HEK293 (cell line): ENCODE results near the gene RBBP5.

Experiments used
- GLI4 ChIP-seq: fragments of 450-650 bp; formaldehyde crosslinking; IDR thresholded peaks from 2 replicates; pipeline ENCODE4 v1.5.1; 2016; ENCODE audit warnings: missing biosample characterization, missing genetic modification characterization
- ZEB2 ChIP-seq: fragments of 450-650 bp; formaldehyde crosslinking; IDR thresholded peaks from 2 replicates; pipeline ENCODE4 v1.5.1; 2016; ENCODE audit warnings: missing biosample characterization, missing genetic modification characterization
- ZNF707 ChIP-seq: fragments of 450-650 bp; formaldehyde crosslinking; IDR thresholded peaks from 2 replicates; pipeline ENCODE4 v1.5.1; 2016; ENCODE audit warnings: missing biosample characterization, missing genetic modification characterization
- ZNF76 ChIP-seq: fragments of 450-650 bp; formaldehyde crosslinking; IDR thresholded peaks from 2 replicates; pipeline ENCODE4; 2016; ENCODE audit warnings: low read depth, missing biosample characterization, missing genetic modification characterization, borderline replicate concordance
- TF ChIP-seq, protein P1 (sequence below): fragments of 450-650 bp; formaldehyde crosslinking; IDR thresholded peaks from 2 replicates; pipeline ENCODE4 v1.5.1; 2016; ENCODE audit warnings: missing biosample characterization, missing genetic modification characterization
- TF ChIP-seq, protein P2 (sequence below): fragments of 450-650 bp; formaldehyde crosslinking; optimal IDR thresholded peaks from 2 replicates; pipeline ENCODE3; 2016; ENCODE audit warnings: missing biosample characterization, mild to moderate bottlenecking, missing genetic modification characterization
- TF ChIP-seq, protein P3 (sequence below): fragments of 450-650 bp; IDR thresholded peaks from 2 replicates; pipeline ENCODE4 v1.5.1; 2018; ENCODE audit warnings: missing biosample characterization, mild to moderate bottlenecking, missing genetic modification characterization

DNA sequence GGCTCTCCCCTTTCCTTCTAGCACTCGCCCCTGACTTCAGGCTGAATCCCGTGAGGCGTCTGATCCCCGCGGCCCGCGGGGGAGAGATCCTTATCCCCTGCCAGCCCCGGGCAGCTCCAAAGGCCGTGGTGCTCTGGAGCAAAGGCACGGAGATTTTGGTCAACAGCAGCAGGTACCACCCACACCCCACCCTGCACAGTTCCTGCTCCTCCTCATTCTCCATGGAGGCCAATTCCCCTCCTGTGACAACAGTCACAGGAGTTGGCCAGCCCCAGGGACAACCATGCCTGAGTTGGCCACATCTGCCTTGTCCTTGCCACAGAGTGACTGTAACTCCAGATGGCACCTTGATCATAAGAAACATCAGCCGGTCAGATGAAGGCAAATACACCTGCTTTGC, 57.5 kb downstream of the RBBP5 start:
- TF ChIP-seq, protein P1, sequence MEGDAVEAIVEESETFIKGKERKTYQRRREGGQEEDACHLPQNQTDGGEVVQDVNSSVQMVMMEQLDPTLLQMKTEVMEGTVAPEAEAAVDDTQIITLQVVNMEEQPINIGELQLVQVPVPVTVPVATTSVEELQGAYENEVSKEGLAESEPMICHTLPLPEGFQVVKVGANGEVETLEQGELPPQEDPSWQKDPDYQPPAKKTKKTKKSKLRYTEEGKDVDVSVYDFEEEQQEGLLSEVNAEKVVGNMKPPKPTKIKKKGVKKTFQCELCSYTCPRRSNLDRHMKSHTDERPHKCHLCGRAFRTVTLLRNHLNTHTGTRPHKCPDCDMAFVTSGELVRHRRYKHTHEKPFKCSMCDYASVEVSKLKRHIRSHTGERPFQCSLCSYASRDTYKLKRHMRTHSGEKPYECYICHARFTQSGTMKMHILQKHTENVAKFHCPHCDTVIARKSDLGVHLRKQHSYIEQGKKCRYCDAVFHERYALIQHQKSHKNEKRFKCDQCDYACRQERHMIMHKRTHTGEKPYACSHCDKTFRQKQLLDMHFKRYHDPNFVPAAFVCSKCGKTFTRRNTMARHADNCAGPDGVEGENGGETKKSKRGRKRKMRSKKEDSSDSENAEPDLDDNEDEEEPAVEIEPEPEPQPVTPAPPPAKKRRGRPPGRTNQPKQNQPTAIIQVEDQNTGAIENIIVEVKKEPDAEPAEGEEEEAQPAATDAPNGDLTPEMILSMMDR (tag by site-specific recombination): no peak
- TF ChIP-seq GLI4 (tag by site-specific recombination) (no peak), ZEB2 (tag by site-specific recombination) (no peak), ZNF707 (tag by site-specific recombination) (no peak), ZNF76 (tag by site-specific recombination) (no peak)
- TF ChIP-seq, protein P2, sequence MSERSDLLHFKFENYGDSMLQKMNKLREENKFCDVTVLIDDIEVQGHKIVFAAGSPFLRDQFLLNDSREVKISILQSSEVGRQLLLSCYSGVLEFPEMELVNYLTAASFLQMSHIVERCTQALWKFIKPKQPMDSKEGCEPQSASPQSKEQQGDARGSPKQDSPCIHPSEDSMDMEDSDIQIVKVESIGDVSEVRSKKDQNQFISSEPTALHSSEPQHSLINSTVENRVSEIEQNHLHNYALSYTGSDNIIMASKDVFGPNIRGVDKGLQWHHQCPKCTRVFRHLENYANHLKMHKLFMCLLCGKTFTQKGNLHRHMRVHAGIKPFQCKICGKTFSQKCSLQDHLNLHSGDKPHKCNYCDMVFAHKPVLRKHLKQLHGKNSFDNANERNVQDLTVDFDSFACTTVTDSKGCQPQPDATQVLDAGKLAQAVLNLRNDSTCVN (tag by site-specific recombination): no peak
- TF ChIP-seq, protein P3, sequence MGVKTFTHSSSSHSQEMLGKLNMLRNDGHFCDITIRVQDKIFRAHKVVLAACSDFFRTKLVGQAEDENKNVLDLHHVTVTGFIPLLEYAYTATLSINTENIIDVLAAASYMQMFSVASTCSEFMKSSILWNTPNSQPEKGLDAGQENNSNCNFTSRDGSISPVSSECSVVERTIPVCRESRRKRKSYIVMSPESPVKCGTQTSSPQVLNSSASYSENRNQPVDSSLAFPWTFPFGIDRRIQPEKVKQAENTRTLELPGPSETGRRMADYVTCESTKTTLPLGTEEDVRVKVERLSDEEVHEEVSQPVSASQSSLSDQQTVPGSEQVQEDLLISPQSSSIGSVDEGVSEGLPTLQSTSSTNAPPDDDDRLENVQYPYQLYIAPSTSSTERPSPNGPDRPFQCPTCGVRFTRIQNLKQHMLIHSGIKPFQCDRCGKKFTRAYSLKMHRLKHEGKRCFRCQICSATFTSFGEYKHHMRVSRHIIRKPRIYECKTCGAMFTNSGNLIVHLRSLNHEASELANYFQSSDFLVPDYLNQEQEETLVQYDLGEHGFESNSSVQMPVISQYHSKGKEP (tag by site-specific recombination): no peak
